ENCODE data around the gene DLGAP4.
A peak's percentile ranks its signal among the peaks of the same experiment; 100 is the strongest.
"Not testable (repeated sequence)": the region's sequence is repeated elsewhere in the genome, so short reads cannot be mapped to it uniquely, and the experiment has no call there.

The DLGAP4 gene

DNA sequence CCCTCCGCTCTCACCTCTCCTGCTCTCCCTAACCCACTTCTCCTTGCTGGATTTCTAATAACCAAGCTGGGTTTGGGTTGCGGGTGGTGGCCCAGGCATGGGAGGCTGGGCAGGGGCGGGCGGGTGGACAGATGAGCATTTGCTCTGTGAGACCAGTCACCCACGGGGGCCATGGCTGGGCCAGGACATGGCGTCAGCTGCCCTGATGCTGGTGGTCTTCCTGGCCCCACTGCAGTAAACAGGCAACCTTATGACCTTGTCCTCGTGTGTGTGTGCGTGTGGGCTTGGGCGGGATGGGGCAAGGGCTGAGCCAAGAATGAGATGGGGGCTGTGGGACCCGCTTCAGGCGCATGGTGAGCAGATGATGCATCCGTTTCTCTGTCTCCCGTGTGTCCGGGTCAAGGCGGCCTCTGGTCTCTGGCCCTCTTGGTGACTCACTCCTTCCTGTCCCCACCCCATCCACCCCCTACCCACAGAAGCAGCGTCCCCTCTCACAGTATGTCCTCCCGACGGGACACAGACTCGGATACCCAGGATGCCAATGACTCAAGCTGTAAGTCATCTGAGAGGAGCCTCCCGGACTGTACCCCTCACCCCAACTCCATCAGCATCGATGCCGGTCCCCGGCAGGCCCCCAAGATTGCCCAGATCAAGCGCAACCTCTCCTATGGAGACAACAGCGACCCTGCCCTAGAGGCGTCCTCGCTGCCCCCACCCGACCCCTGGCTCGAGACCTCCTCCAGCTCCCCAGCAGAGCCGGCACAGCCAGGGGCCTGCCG, 193.8 kb downstream of the DLGAP4 start:
- no peak for DNase-seq (ENCODE audit: low read depth in 2 of 2)

DNA sequence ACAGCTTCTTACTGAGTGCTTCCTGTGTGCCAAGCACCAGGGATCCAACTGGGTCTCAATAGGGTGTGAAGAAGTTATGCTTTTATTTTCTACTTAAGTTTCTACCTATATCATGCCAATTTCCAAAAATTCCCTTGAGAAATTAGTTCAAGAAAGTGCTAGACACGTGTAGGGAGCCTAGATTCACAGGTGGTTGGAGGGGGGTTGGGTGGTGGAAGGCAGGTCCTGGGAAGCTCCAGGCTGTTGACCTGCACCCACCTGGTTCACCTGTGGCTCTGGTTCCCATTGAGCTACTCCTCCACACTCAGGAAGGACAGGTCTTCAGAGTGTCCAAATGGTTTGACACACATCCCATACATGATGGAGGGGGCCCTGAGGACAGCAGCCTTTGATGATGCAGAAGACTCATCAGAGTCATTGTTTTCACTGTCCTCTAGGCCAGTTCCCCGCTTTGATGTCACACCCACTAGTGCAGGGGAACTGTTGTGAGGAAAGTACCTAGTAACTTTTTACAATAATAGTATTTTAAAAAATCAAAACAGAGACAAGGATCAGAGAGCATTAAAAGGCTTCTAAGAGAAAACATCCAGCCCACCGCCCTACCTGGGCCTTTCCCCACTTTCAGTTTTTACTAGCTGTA, 195.3 kb downstream of the DLGAP4 start:
- DNase-seq (ENCODE audit: low read depth in 2 of 2): no peak

DNA sequence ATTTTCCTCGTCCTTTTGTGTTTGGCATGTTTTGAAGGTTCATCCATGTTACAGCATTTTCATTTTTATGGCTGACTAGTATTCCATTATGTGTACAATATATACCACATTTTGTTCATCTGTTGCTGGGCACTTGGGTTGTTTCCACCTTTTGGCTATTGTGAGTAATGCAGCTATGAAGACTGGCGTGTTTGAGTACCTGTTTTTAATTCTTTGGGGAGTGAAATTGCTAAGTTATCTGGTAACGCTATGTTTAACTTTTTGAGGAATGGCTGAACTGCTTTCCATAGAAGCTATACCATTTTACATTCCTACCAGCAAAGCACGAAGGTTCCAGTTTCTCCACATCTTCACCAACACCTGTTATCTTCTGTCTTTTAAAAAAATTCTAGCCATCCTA, 198.2 kb downstream of the DLGAP4 start:
- DNase-seq (ENCODE audit: low read depth in 2 of 2): no peak

DNA sequence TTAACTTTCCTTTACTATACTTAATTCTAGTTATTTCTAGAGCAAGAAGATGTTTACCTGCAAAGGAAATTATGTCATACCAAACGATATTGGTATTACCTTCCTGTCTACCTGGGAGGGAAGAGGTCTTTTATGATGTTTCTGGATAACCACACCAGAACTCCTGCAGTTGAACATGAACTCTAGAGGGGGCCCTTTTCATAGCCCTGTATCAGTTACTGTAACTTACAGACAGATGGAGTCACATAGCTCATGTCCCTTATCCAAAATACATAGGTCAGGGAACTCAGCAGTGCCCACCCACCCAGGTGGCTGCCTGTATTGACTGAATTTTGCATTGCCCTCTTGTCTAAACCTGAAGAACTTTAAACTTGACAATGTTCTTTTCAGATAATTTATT, 200.1 kb downstream of the DLGAP4 start:
- no peak for DNase-seq (ENCODE audit: low read depth in 2 of 2)

DNA sequence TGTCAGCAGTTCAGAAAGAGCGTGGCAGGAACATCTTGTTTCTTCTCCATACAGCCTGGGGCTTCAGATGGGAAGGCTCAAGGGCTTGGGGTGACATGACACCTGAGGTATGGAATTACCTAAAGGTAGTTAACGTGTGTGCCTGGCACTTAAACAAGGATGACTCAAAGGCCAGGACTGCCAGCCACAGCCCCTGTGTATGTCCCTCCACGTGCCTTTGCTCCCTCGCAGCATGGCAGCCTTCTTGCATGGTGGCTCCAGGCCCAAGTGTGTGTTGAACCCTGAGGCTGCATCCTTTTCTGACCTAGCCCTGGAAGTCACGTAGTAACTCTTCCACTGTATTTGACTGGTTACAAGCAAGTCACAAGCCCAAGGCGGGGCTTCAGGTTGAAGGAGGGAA, 201.6 kb downstream of the DLGAP4 start:
- DNase-seq (ENCODE audit: low read depth in 2 of 2): no peak

DNA sequence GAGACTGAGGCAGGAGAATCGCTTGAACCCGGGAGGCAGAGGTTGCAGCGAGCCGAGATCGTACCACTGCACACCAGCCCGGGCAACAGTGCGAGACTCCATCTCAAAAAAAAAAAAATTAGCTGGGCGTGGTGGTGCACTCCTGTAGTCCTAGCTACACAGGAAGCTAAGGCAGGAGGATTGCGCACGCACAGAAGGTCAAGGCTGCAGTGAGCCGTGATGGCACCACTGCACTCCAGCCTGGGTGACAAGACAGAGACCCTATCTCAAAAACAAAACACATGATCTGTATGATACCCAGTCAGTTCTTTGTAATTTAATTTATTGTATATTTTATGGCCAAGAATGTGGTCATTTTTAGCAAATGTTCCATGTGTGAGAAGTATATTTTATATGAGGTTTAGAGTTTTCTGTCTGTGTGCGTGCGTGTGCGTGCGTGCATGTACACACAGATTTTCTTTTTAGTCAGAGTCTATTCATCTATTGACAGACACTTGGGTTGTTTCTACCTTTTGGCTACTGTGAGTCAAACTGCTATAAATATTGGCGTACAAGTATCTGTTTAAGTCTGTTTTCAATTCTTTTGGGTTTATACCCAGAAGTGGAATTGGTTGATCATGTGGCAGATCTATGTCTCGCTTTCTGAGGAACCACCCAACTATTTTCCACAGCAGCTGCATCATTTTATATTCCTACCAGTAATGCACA, 213.0 kb downstream of the DLGAP4 start:
- DNase-seq (ENCODE audit: low read depth in 2 of 2): peak in 1 of 2 donors; percentile 10

DNA sequence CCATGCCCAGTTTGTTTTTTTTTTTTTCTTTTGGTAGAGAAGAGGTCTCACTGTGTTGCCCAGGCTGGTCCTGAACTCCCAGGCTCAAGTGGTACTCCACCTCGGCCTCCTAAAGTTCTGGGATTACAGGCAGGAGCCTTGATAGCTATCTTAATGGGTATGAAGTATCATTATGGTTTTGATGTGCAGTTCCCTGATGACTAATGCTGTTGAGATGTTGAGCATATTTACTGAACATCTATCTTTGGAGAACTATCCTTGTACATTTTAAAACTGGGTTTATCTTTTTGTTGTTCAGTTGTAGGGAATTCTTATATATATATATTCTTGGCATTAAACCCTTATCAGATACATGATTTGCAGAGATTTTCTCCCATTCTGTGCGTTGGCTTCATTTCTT, 213.8 kb downstream of the DLGAP4 start:
- DNase-seq (ENCODE audit: low read depth in 2 of 2): no peak

DNA sequence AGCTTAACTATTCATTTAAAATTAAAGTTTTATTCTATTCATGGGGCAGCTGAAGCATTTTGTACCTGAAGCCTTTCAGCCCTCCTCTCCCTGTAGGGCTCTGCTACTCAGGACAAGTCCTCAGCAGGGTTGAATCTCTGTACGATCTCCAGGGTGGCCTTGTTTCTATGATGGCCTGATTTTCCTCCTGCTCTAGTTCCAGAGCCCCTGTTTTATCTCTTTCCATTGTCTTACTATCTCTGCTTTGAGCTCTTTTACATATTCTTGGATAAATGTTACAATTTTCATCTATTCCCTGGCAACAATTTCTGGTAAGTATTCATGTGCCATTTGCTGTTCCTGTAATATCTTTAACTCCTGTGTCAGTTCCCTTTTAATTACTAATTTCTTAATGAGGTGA, 215.4 kb downstream of the DLGAP4 start:
- DNase-seq (ENCODE audit: low read depth in 2 of 2): no peak

DNA sequence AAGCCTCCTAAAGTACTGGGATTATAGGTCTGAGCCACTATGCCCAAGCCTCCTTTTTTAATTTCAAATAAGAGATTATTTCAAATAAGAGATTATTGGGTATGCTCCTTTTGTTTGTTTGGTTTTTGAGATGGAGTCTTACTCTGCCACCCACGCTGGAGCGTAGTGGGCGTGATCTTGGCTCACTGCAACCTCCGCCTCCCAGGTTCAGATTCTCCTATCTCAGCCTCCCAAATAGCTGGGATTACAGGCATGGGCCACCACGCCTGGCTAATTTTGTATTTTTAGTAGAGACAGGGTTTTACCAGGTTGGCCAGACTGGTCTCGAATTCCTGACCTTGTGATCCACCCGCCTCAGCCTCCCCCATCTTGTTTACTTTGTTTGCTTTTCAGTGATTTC, 216.3 kb downstream of the DLGAP4 start:
- not testable (repeated sequence) for DNase-seq (ENCODE audit: low read depth in 2 of 2)

DNA sequence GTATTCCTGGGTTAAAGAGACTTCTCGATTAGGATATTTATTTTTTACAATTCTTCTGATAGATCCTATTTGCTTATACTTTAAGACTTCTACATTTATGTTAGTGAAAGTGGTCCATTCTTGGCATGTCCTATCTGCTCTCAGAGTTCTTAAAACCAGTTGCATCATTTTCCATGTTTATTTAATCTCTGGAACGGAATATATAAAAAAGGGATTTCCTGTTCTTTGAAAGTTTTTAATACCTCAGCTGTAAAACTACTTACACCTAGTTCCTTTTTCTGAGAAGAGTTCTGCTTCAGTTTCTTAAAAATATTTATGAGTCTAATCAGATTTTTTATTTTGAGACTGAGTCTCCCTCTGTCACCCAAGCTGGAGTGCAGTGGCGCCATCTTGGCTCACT, 217.2 kb downstream of the DLGAP4 start:
- no peak for DNase-seq (ENCODE audit: low read depth in 2 of 2)

DNA sequence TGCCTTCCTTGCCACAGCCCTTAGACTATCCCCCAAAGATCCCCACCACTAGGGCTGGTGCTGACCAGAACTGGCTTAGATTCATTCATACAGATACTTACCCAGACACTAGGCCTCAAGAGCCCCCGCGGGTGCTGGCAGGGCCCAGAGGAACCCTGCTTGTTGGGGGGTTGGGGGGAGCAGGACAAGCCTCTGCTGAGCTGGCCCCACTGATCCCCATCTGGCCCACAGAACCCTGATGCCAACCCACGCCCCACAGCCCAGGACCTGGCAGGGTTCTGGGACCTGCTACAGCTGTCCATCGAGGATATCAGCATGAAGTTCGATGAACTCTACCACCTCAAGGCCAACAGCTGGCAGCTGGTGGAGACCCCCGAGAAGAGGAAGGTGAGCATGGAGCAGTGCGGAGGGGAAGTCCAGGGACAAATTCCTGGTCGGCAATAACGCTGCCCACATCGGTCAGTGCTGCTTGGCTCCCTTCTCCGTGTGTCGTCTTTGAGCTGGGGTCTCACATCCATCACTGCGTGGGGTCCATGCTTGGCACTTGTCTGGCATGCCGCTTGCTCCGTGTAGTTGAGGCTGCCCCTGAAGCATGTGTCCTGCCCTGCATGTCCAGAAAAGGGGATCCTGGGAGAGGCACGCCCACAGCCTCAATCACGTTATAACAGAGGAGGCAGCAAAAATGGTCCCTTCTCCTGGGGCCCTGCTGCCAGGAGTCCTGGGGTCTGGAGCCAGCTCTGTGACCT, 219.7 kb downstream of the DLGAP4 start:
- no peak for DNase-seq (ENCODE audit: low read depth in 2 of 2)

DNA sequence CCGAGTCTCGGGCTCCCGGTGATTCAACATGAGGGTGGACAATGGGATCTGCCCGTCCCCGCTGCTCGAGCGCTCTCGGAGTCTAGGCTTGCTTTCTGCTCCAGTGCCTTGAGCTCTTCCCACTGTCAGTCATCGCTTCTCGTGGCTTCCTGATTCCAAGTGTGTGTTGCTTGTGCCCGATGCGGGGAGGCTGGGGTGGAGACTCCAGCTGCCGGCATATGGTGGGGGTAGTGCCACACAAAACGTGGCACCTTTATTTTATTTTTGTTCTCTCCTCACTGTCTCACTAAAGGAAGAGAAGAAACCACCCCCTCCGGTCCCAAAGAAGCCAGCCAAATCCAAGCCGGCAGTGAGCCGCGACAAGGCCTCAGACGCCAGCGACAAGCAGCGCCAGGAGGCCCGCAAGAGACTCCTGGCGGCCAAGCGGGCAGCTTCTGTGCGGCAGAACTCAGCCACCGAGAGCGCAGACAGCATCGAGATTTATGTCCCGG, 220.4 kb downstream of the DLGAP4 start:
- no peak for DNase-seq (ENCODE audit: low read depth in 2 of 2)

DNA sequence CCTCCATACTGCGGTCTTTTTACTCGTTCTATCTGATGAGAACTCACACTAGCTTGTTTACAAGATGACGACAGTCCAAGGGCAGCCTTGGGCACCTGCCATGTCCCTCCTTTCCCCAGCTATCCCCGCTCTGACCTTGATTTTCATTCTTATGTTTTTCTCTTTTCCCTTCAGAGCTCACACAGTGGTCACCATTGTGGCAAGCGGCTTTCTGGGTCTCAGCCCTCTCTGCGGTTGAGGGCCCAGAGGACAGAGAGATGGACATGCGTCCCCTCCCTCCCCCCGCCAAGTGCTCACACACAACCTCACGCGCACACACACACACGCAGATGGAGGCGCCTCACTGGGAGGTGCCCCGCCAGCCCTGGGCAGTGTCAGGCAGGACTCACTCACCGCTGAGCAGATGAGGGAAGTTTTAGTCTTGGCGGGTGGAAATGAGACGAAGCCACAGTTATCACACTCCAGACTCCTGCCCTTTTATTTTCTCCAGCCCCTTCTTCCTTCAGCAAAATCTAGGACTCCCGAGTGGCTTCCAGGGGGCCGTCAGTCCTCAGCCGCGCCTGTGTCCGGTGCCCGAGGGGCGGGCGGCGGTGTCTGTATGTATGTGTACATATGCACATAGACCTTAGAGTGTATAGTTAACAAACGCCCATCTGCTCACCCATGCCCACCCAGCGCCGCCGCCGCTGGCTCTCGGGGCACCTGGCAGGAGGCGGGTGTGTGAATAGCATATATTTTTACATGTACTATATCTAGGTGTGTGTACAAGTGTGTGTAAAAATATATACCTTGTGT, 221.4 kb downstream of the DLGAP4 start:
- no peak for DNase-seq (ENCODE audit: low read depth in 2 of 2)

DNA sequence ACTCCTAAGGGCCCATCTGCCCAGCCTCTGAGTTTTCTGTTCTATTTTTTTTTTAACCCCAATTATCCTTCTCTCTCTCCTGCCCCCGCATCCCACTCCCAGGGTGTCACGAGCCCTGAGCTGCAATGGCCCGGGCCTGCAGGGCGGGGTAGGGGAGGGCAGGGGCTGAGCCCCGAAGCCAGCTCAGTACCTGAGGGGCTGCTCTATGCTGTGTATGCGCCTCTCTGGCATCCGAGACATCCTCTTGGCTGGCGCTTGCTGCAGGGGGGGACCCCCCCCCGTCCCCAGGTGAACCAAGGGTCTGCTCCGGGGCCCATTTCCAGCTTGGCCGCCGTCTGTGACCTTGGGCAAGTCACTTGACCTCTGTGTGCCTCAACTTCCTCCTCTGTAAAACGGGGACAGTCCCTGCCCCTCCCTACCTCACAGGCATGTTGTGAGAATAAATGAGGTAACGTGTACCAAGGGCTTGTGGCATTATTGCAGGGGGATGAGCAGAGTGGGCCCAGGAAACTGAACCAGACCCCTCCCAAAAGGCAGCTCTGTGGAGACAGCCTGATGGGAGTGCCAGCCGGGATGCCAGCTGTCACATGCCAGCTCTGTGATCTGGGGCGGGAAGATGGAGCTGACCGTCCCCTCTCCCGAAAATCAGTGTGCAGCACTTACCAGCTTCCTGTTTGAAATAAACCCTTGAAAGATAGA, 222.2 kb downstream of the DLGAP4 start:
- no peak for DNase-seq (ENCODE audit: low read depth in 2 of 2)

DNA sequence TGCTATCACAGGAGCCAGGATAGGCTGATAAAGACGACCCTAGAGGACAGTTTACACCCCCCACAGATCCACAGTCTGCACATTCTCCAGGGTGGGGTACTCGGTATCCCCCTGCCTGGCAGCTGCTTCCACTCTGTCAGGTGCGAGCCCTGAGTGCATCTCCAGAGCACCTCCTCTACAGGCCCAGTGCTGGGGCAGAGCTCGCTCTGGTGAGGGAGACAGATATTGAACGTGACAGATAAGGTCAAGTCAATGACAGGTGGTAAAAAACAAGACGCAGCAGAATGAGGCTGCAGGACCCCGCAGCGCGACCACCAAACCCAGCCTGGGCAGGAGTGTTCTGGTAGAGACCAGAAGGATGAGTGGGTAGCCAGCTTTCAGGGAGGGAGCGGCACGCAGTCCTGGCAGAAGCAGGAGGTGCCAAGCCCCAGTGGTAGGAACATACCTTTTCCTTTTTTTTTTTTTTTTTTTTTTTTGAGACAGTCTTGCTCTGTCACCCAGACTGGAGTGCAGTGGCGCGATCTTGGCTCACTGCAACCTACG, 222.8 kb downstream of the DLGAP4 start:
- no peak for DNase-seq (ENCODE audit: low read depth in 2 of 2)

DNA sequence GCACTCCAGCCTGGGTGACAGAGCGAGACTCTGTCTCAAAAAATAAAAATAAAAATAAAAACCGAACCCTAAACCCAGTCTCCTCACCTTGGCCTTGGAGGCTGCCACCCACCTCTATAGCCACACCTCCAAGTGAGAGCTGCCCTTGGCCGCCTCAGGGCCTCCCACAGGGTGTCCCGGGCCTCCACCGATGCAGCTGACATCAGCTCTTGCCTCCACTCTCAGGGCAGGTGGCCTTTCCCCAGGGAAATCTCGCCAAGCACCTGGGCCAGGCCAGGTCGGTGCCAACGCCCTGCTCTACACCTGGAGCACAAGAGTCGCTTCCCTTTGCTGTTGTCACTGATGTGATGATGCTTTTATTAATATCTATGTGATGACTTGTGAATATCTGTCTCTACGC, 226.2 kb downstream of the DLGAP4 start:
- DNase-seq (ENCODE audit: low read depth in 2 of 2): no peak

DNA sequence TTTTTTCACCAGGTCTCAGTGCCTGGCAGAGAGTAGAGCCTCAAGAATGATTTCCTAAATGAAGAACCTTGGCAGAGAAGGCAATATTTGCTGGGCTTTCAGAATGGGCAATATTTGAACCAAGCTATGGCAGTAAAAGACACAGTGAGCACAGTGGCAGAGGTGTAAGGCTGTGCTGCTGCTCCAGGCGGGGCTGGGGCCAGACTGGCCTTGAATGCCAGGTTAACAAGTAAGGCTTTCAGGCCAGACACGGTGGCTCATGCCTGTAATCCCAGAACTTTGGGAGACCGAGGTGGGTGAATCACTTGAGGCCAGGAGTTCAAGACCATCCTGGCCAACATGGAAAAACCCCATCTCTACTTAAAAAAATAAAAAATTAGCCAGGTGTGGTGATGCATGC, 226.7 kb downstream of the DLGAP4 start:
- DNase-seq (ENCODE audit: low read depth in 2 of 2): no peak

DNA sequence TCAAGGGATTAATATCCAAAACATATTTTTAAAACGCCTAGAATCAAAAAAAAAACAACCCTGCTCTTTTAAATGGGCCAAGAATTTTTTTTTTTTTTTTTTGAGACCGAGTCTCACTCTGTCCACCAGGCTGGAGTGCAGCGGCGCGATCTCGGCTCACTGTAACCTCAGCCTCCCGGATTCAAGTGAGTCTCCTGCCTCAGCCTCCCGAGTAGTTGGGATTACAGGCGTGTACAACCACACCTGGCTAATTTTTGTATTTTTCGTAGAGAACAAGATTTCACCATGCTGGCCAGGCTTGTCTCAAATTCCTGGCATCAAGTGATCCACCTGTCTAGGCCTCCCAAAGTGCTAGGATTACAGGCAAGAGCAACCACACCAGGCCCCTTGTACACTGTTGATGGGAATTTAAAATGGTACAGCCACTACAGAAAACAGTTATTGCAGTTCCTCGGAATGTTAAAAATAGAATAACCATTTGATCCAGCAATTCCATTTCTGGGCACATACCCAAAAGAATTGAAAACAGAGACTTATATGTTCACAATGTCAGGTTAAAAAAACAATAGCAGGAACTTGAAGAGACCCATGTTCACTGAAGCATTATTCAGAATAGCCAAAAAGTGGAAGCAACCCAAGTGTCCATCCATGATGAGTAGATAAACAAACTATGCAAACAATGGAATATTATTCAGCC, 232.0 kb downstream of the DLGAP4 start:
- DNase-seq (ENCODE audit: low read depth in 2 of 2): no peak

DNA sequence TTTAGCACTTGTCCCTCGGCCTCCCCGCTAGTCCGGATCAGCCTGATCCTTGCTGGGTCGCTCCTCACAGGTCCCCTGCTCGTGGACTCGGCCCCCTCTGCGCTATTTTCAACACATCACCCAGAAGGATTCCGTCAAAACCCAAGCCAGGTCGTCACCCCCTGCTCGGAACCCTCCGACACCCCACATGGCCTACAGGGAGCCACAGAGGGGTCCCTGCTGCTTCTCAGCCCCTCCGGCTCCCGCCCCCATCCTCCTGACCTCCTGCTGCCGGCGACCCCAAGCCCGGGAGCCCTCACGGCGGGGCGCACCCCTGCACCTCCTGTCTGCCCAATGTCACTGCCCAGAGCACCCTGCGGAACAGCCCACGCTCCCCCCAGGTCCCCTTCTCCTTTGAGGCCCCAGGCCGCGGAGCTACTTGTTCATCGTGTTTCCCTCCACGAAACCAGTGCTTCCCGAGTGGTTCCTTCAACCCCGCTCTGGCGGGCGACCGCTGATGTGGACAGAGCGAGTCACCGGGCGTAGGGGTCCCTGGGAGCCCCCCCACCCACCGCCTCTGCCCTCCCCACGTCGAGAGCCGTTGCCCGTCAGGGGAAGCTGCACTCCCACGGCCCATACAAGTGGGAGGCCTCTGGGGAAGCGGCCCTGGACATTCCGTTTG, 234.5 kb downstream of the DLGAP4 start:
- no peak for DNase-seq (ENCODE audit: low read depth in 2 of 2)
